ENCODE measurements around the gene CRYBA4. TPM values are rescaled to one million over a fixed set of nuclear protein-coding genes. Genes with fewer than 3 reads are reported as not detected.

CRYBA4 gene
- polyA plus RNA-seq, 1 of the 3 experiments (the other 2 are of a cell fraction), result not detected

GRCh38 chr22:26573026-26573662 is 48.6 kb upstream of the CRYBA4 start:
- Histone ChIP-seq H3K27ac (ENCODE audit: low read depth in 2 of 2, low read length in 1 of 2) (no peak overlapping the region), H3K4me1 (ENCODE audit: control insufficient read depth in 1 of 2, insufficient read depth in 2 of 2, low read depth in 1 of 2, low read length in 1 of 2) (peaks cover 0 to 3% of the 10 kb centered on the region in 2 experiments; a peak in 1 of 4 replicates), H3K9me3 (no peaks in the 10 kb centered on the region), H3K27me3 (ENCODE audit: insufficient read depth) (no peaks in the 10 kb centered on the region), H3K9ac (no peak overlapping the region), H3F3A (replicated peaks; ENCODE audit: insufficient read depth) (no peaks in the 10 kb centered on the region), H3K79me2 (ENCODE audit: insufficient read depth) (peaks cover 47% of the 10 kb centered on the region), H3K36me3 (replicated peaks in 1 of 2; ENCODE audit: control insufficient read depth in 1 of 2, insufficient read depth in 2 of 2, low read length in 1 of 2) (peaks cover 0 to 2% of the 10 kb centered on the region in 2 experiments), H4K20me1 (ENCODE audit: insufficient read depth) (peaks cover 2% of the 10 kb centered on the region; the same call in 1 of the 2 replicates), H3K4me3 (ENCODE audit: low read depth in 2 of 2, low read length in 1 of 2) (no peak overlapping the region), H3K9me2 (no peaks in the 10 kb centered on the region), H3K4me2 (no peak overlapping the region), H2AFZ (ENCODE audit: low read depth) (no peak overlapping the region)
- TF ChIP-seq MEF2A (IDR thresholded peaks at IDR 0.05; ENCODE audit: borderline replicate concordance, low read depth), result no peak
- TF ChIP-seq, protein P1, sequence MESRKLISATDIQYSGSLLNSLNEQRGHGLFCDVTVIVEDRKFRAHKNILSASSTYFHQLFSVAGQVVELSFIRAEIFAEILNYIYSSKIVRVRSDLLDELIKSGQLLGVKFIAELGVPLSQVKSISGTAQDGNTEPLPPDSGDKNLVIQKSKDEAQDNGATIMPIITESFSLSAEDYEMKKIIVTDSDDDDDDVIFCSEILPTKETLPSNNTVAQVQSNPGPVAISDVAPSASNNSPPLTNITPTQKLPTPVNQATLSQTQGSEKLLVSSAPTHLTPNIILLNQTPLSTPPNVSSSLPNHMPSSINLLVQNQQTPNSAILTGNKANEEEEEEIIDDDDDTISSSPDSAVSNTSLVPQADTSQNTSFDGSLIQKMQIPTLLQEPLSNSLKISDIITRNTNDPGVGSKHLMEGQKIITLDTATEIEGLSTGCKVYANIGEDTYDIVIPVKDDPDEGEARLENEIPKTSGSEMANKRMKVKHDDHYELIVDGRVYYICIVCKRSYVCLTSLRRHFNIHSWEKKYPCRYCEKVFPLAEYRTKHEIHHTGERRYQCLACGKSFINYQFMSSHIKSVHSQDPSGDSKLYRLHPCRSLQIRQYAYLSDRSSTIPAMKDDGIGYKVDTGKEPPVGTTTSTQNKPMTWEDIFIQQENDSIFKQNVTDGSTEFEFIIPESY (IDR thresholded peaks at IDR 0.05; ENCODE audit: borderline replicate concordance, low read depth), result no peak
- TF ChIP-seq FOXJ3 (CRISPR knock-in tag; IDR thresholded peaks at IDR 0.05), result no peak
- TF ChIP-seq GABPA (IDR thresholded peaks at IDR 0.05; ENCODE audit: low read depth), result no peak
- TF ChIP-seq JUND (IDR thresholded peaks at IDR 0.05), result no peak
- no peak for TF ChIP-seq ELF1 (IDR thresholded peaks at IDR 0.05)
- 93% methylated on average over 10 of the region's 10 CpGs for WGBS (ENCODE audit: low lambda C conversion rate)
- POLR2A ChIA-PET, result no interaction called here
- CTCF ChIA-PET, result interaction anchor here (0.6 kb wide), 1 partner anchor 12 kb away, joined by 3 read pairs; no protein-coding TSS in a partner anchor
- DNase-seq, result no peak

GRCh38 chr22:26574001-26574723 is 47.6 kb upstream of the CRYBA4 start:
- Histone ChIP-seq H3K9me2 (no peaks in the 10 kb centered on the region), H3K4me1 (ENCODE audit: control insufficient read depth in 1 of 2, insufficient read depth in 2 of 2, low read depth in 1 of 2, low read length in 1 of 2) (peaks cover 0 to 3% of the 10 kb centered on the region in 2 experiments; a peak in 1 of 4 replicates), H3K9ac (no peak overlapping the region), H3K27ac (ENCODE audit: low read depth in 2 of 2, low read length in 1 of 2) (no peak overlapping the region), H3K27me3 (ENCODE audit: insufficient read depth) (no peaks in the 10 kb centered on the region), H3K9me3 (no peaks in the 10 kb centered on the region), H3K36me3 (replicated peaks in 1 of 2; ENCODE audit: control insufficient read depth in 1 of 2, insufficient read depth in 2 of 2, low read length in 1 of 2) (peaks cover 0 to 2% of the 10 kb centered on the region in 2 experiments), H4K20me1 (ENCODE audit: insufficient read depth) (peaks cover 4% of the 10 kb centered on the region; the same call in 1 of the 2 replicates), H3K79me2 (ENCODE audit: insufficient read depth) (peaks cover 49% of the 10 kb centered on the region), H3K4me2 (no peak overlapping the region), H2AFZ (ENCODE audit: low read depth) (no peak overlapping the region), H3F3A (replicated peaks; ENCODE audit: insufficient read depth) (no peaks in the 10 kb centered on the region), H3K4me3 (ENCODE audit: low read depth in 2 of 2, low read length in 1 of 2) (no peak overlapping the region)
- POLR2A ChIA-PET, result no interaction called here
- CTCF ChIA-PET, result no interaction called here
- 88% methylated on average over 7 of the region's 7 CpGs for WGBS (ENCODE audit: low lambda C conversion rate)
- TF ChIP-seq RCOR1 (IDR thresholded peaks at IDR 0.05; ENCODE audit: low read length) (no peak), ELF1 (IDR thresholded peaks at IDR 0.05) (no peak), NRF1 (IDR thresholded peaks at IDR 0.05; ENCODE audit: low read depth, low read length) (no peak), YY1 (IDR thresholded peaks at IDR 0.05; ENCODE audit: low read depth) (no peak), GATA2 (CRISPR knock-in tag; IDR thresholded peaks at IDR 0.05) (no peak), TCF12 (IDR thresholded peaks at IDR 0.05) (no peak)
- no peak for DNase-seq
